K562 (cell line): Measurements from ENCODE around the gene CCNA1. TPM values are rescaled to one million over a fixed set of nuclear protein-coding genes. Genes with fewer than 3 reads are reported as not detected.

ENCODE experiments used
- ATAC-seq: fragments of 200-7000 bp; cut with Tn5 transposase; 3 replicates; pipeline ENCODE4 v1.9.1; 2020; ENCODE audit warnings: moderate library complexity
- BruUV-seq: library from RNA; stranded (reverse); fragments of 400-500 nt; replicated peaks from 2 replicates; lab custom pipeline; 2021; lab: Mats Ljungman, UMichigan
- CTCF ChIA-PET: fragments of 300-600 bp; formaldehyde crosslinking; extraction: SDS; loops from one replicate; lab custom pipeline; 2021; ENCODE audit warnings: low intra/inter-chr PET ratio; lab: Yijun Ruan, JAX
- POLR2A ChIA-PET: fragments of 300-600, 350-650 bp; sonication (Branson Sonifier 250); formaldehyde crosslinking; extraction: SDS; loops from one replicate; lab custom pipeline; 2021; ENCODE audit warnings: antibody characterized with exemption, inconsistent platforms; lab: Yijun Ruan, JAX
- DNase-seq, 4 experiments: peaks; one replicate each; pipeline versions ENCODE4 v3.0.0 to v3.0.0-alpha.2; 2011 to 2018; ENCODE audit warnings: low spot score in 3 of 4, mixed read lengths in 3 of 4; ENCODE audit errors: extremely low read depth in 1 of 4
- FAIRE-seq: peaks from 2 replicates; lab custom pipeline; 2011; peaks lifted over from hg19 to GRCh38; lab: Jason Lieb, UNC
- H2AFZ ChIP-seq: 2 replicates; pipeline ENCODE4 v1.6.0; 2011; ENCODE audit warnings: low read depth, low read length, control low read depth, inconsistent platforms
- H3K27ac ChIP-seq: fragments of 200-600 bp; 3 replicates; pipeline ENCODE4 v1.8.0; 2011; ENCODE audit warnings: low read depth, mild to moderate bottlenecking, control low read depth, inconsistent platforms, low read length, moderate library complexity, mixed read lengths; ENCODE audit errors: extremely low read depth
- H3K27me3 ChIP-seq, 2 experiments: fragments of 300-600 bp in 1 of 2; 2 replicates in 1 of 2; 3 replicates in 1 of 2; pipeline versions ENCODE4 v1.6.0 to v1.8.0; 2011; ENCODE audit warnings: inconsistent platforms in 2 of 2, low read length in 2 of 2, mild to moderate bottlenecking in 1 of 2, mixed read lengths in 1 of 2, moderate library complexity in 1 of 2; ENCODE audit not compliant: control insufficient read depth in 2 of 2, insufficient read depth in 2 of 2
- H3K36me3 ChIP-seq: fragments of 300-600 bp; 3 replicates; pipeline ENCODE4 v1.8.0; 2011; ENCODE audit warnings: mild to moderate bottlenecking, low read length, inconsistent platforms; ENCODE audit not compliant: control insufficient read depth, insufficient read depth
- H3K4me1 ChIP-seq, 2 experiments: fragments of 200-600 bp in 1 of 2; replicated peaks in 1 of 2; 2 replicates in 1 of 2; 3 replicates in 1 of 2; pipeline versions ENCODE4 v1.5.1 to v1.8.0; 2011; ENCODE audit warnings: inconsistent platforms in 2 of 2, low read length in 2 of 2, mild to moderate bottlenecking in 1 of 2, mixed read lengths in 1 of 2, moderate library complexity in 1 of 2; ENCODE audit not compliant: control insufficient read depth in 2 of 2, insufficient read depth in 2 of 2
- H3K4me2 ChIP-seq: 2 replicates; pipeline ENCODE4 v1.6.1; 2011; ENCODE audit warnings: low read length, control low read depth, inconsistent platforms, mixed read lengths; ENCODE audit not compliant: insufficient read depth
- H3K4me3 ChIP-seq: fragments of 200-600 bp; sonication (generic), shearing (Covaris generic); 2 replicates; pipeline ENCODE4 v1.5.1; 2016; ENCODE audit warnings: control low read depth, inconsistent platforms
- H3K79me2 ChIP-seq: fragments of 200-600 bp; 3 replicates; pipeline ENCODE4 v1.8.0; 2011; ENCODE audit warnings: low read length, inconsistent platforms; ENCODE audit not compliant: control insufficient read depth, insufficient read depth
- H3K9ac ChIP-seq, 2 experiments: 2 replicates each; pipeline versions ENCODE4 v1.6.0 to v1.6.1; 2011; ENCODE audit warnings: low read depth in 2 of 2, low read length in 2 of 2, control low read depth in 1 of 2, inconsistent platforms in 1 of 2, mild to moderate bottlenecking in 1 of 2, mixed read lengths in 1 of 2; ENCODE audit not compliant: insufficient read depth in 1 of 2
- H3K9me1 ChIP-seq: one replicate; pipeline ENCODE4 v1.6.0; 2011; ENCODE audit warnings: inconsistent platforms, mild to moderate bottlenecking, low read length, moderate library complexity; ENCODE audit not compliant: control insufficient read depth, insufficient read depth
- H3K9me3 ChIP-seq: replicated peaks from 2 replicates; pipeline ENCODE4 v1.5.1; 2011; ENCODE audit warnings: low read depth, low read length, inconsistent platforms; ENCODE audit not compliant: control insufficient read depth, insufficient read depth
- H4K20me1 ChIP-seq: replicated peaks from 2 replicates; pipeline ENCODE4 v1.6.1; 2011; ENCODE audit warnings: low read length, inconsistent platforms, mixed read lengths; ENCODE audit not compliant: control insufficient read depth, insufficient read depth
- CAMTA2 ChIP-seq: fragments of 250-450 bp; sonication (Bioruptor Pico); conservative IDR thresholded peaks from 2 replicates; pipeline ENCODE4 v1.5.1; 2022
- EHMT2 ChIP-seq: fragments of 450-650 bp; IDR thresholded peaks from 2 replicates; pipeline ENCODE4 v1.6.1; 2018; ENCODE audit warnings: antibody characterized with exemption
- HNRNPH1 ChIP-seq: fragments of 200-400 bp; formaldehyde crosslinking; optimal IDR thresholded peaks from 2 replicates; pipeline ENCODE3; 2017; ENCODE audit warnings: low read depth, mild to moderate bottlenecking, low read length, moderate library complexity
- KLF13 ChIP-seq: fragments of 450-650 bp; IDR thresholded peaks from 2 replicates; pipeline ENCODE4 v1.6.1; 2016; ENCODE audit warnings: missing genetic modification characterization, low read depth, mild to moderate bottlenecking, missing compliant biosample characterization, moderate library complexity, borderline replicate concordance
- LARP7 ChIP-seq: fragments of 450-650 bp; IDR thresholded peaks from 2 replicates; pipeline ENCODE4 v1.6.1; 2016
- MTF1 ChIP-seq: fragments of 250-450 bp; sonication (Bioruptor Pico); IDR thresholded peaks from 2 replicates; pipeline ENCODE4 v1.9.0; 2021; ENCODE audit warnings: moderate library complexity, mild to moderate bottlenecking, inconsistent platforms, borderline replicate concordance
- NCOA6 ChIP-seq: fragments of 450-650 bp; IDR thresholded peaks from 2 replicates; pipeline ENCODE4 v1.6.1; 2017; ENCODE audit warnings: mild to moderate bottlenecking
- PCBP1 ChIP-seq: fragments of 200-400 bp; formaldehyde crosslinking; IDR thresholded peaks from 2 replicates; pipeline ENCODE4 v1.6.1; 2018; ENCODE audit warnings: mild to moderate bottlenecking, low read depth, low read length; ENCODE audit not compliant: poor library complexity, severe bottlenecking
- PHF21A ChIP-seq: fragments of 450-650 bp; IDR thresholded peaks from 2 replicates; pipeline ENCODE4 v1.6.1; 2017; ENCODE audit warnings: low read depth, borderline replicate concordance
- PHF8 ChIP-seq: fragments of 200-600 bp; sonication (generic); IDR thresholded peaks from 2 replicates; pipeline ENCODE4 v1.6.1; 2012; ENCODE audit warnings: mixed run types, mild to moderate bottlenecking, inconsistent platforms, low read length, moderate library complexity, borderline replicate concordance
- RAD21 ChIP-seq, 2 experiments: fragments of 250-450 bp in 1 of 2; fragments of 450-650 bp in 1 of 2; sonication (Bioruptor Pico) in 1 of 2; formaldehyde crosslinking in 1 of 2; IDR thresholded peaks in 1 of 2; conservative IDR thresholded peaks in 1 of 2; 2 replicates each; pipeline versions ENCODE4 v1.4.0 to v1.8.0; 2020 to 2022; ENCODE audit warnings: mild to moderate bottlenecking in 2 of 2, moderate library complexity in 1 of 2
- RFX1 ChIP-seq: fragments of 450-650 bp; IDR thresholded peaks from 2 replicates; pipeline ENCODE4 v1.6.1; 2016; ENCODE audit warnings: mild to moderate bottlenecking, moderate library complexity
- ZNF133 ChIP-seq: fragments of 250-450 bp; sonication (Bioruptor Pico); IDR thresholded peaks from 2 replicates; pipeline ENCODE4 v1.4.0; 2020; ENCODE audit warnings: mild to moderate bottlenecking
- ZNF324 ChIP-seq: fragments of 250-450 bp; sonication (Bioruptor Pico); IDR thresholded peaks from 2 replicates; pipeline ENCODE4 v1.4.0; 2020; ENCODE audit warnings: mild to moderate bottlenecking
- ZNF561 ChIP-seq: fragments of 450-650 bp; formaldehyde crosslinking; conservative IDR thresholded peaks from 2 replicates; pipeline ENCODE4 v1.4.0; 2020; ENCODE audit warnings: mild to moderate bottlenecking, moderate library complexity
- ZNF699 ChIP-seq: fragments of 250-450 bp; sonication (Bioruptor Pico); IDR thresholded peaks from 2 replicates; pipeline ENCODE4 v1.8.0; 2021; ENCODE audit warnings: mild to moderate bottlenecking, moderate library complexity; ENCODE audit not compliant: insufficient replicate concordance
- WGBS: fragments of 100-300 bp; shearing (Covaris generic); methylation state at CpG from one replicate; pipeline ENCODE4 v1.1.6; 2016; ENCODE audit warnings: low coverage, mixed read lengths; ENCODE audit not compliant: insufficient coverage; ENCODE audit errors: missing lambda C conversion rate; 5-methylcytosine and 5-hydroxymethylcytosine counted together
- in situ Hi-C: fragments of 300-500 bp; cut with MboI; formaldehyde crosslinking; loops from 4 replicates; pipeline ENCODE4 v1.15.0; 2018; ENCODE audit warnings: inconsistent platforms, mixed read lengths
- intact Hi-C: fragments of 100-400 bp; cut with micrococcal nuclease; formaldehyde crosslinking; loops from 2 replicates; pipeline ENCODE4 v1.14.2; 2022
- polyA plus RNA-seq, 8 experiments: library from polyadenylated mRNA; depleted of rRNA in 4 of 8; stranded (reverse) in 5 of 8; unstranded in 3 of 8; fragments of >200 nt; fragmentation: Nextera tagmentation in 2 of 8; fragmentation: Illumina TruSeq in 1 of 8; extraction: Ambion mirVana in 2 of 8; extraction: Trizol in 1 of 8; gene quantifications; 2 replicates each; pipeline versions ENCODE4 v1.2.1 to v1.2.3, GENCODE V29; 2011 to 2014; ENCODE audit warnings: inconsistent platforms in 1 of 8, missing spikeins in 1 of 8
- total RNA-seq, 7 experiments: library from RNA; depleted of rRNA in 6 of 7; stranded (reverse); fragments of >200 nt in 6 of 7; fragmentation: Illumina TruSeq in 2 of 7; extraction: Trizol in 2 of 7; gene quantifications; 2 replicates each; pipeline versions ENCODE4 v1.2.1 to v1.2.3, GENCODE V29; 2011 to 2021; ENCODE audit warnings: low replicate concordance in 1 of 7
- TF ChIP-seq, protein P1 (sequence below): IDR thresholded peaks from 3 replicates; pipeline ENCODE4 v1.6.1; 2011; ENCODE audit warnings: borderline replicate concordance, mild to moderate bottlenecking, moderate library complexity; ENCODE audit not compliant: insufficient read length; ENCODE audit errors: extremely low read depth
- TF ChIP-seq, protein P2 (sequence below): fragments of 450-650 bp; formaldehyde crosslinking; IDR thresholded peaks from 2 replicates; pipeline ENCODE4 v1.4.0; 2020; ENCODE audit warnings: mild to moderate bottlenecking, moderate library complexity
- TF ChIP-seq, protein P3 (sequence below): sonication (generic); formaldehyde crosslinking; IDR thresholded peaks from 2 replicates; pipeline ENCODE4 v1.8.1; 2023; ENCODE audit warnings: mild to moderate bottlenecking, missing genetic modification reagents, moderate library complexity

The CCNA1 gene
- total and polyA plus RNA-seq, 9 of the 15 experiments (the other 6 are each of a cell fraction or from before 2014, with no cell fraction given) = 0.08 TPM; not detected in 8

DNA sequence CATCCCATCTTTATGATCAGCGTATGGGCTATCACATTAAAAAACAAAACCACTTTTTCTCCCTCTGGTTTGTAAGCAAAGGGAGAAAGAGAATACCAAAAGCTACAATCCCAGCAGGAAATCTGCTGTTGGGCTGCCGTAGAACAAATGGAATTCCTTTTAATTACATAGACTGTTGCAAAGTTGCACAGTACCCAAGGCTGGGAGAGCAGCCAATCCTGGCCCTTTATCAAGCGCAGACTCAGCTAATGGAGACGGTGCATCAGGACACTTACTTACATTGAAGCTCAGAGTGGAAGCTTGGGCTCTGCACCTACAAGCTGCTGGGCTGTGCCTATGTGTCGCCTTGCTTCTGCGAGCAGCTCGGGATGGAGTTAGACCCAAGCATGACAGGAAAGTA is 15.2 kb downstream of the CCNA1 start:
- 4% methylated on average over 6 of the region's 7 CpGs for WGBS
- Histone ChIP-seq H3K36me3 (no peaks in the 10 kb centered on the region), H3K9ac (no peak overlapping the region), H4K20me1 (no peaks in the 10 kb centered on the region), H3K9me1 (no peaks in the 10 kb centered on the region), H3K4me2 (no peak overlapping the region), H3K27ac (no peak overlapping the region), H3K79me2 (no peaks in the 10 kb centered on the region), H3K27me3 (no peaks in the 10 kb centered on the region), H3K4me3 (no peak overlapping the region), H2AFZ (no peak overlapping the region), H3K9me3 (no peaks in the 10 kb centered on the region), H3K4me1 (no peaks in the 10 kb centered on the region)
- DNase-seq (no peak), FAIRE-seq (no peak), ATAC-seq (no peak)
- BruUV-seq = no TSS peak
- CTCF ChIA-PET = no interaction called here
- POLR2A ChIA-PET = no interaction called here
- in situ Hi-C loops (no loop called here), intact Hi-C loops (no loop called here)
- TF ChIP-seq RFX1 (no peak), KLF13 (tag) (no peak), ZNF133 (no peak), PCBP1 (no peak), ZNF561 (CRISPR knock-in tag) (no peak), RAD21 (CRISPR knock-in tag; conservative IDR thresholded peaks at IDR 0.05 in 1 of 2, IDR thresholded peaks at IDR 0.05 in 1 of 2) (no peak), HNRNPH1 (no peak), ZNF699 (no peak), CAMTA2 (CRISPR knock-in tag) (no peak), NCOA6 (no peak), PHF8 (no peak), PHF21A (no peak), MTF1 (no peak), EHMT2 (no peak), LARP7 (no peak), ZNF324 (no peak)
- TF ChIP-seq, protein P1, sequence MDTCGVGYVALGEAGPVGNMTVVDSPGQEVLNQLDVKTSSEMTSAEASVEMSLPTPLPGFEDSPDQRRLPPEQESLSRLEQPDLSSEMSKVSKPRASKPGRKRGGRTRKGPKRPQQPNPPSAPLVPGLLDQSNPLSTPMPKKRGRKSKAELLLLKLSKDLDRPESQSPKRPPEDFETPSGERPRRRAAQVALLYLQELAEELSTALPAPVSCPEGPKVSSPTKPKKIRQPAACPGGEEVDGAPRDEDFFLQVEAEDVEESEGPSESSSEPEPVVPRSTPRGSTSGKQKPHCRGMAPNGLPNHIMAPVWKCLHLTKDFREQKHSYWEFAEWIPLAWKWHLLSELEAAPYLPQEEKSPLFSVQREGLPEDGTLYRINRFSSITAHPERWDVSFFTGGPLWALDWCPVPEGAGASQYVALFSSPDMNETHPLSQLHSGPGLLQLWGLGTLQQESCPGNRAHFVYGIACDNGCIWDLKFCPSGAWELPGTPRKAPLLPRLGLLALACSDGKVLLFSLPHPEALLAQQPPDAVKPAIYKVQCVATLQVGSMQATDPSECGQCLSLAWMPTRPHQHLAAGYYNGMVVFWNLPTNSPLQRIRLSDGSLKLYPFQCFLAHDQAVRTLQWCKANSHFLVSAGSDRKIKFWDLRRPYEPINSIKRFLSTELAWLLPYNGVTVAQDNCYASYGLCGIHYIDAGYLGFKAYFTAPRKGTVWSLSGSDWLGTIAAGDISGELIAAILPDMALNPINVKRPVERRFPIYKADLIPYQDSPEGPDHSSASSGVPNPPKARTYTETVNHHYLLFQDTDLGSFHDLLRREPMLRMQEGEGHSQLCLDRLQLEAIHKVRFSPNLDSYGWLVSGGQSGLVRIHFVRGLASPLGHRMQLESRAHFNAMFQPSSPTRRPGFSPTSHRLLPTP = no peak
- TF ChIP-seq, protein P2, sequence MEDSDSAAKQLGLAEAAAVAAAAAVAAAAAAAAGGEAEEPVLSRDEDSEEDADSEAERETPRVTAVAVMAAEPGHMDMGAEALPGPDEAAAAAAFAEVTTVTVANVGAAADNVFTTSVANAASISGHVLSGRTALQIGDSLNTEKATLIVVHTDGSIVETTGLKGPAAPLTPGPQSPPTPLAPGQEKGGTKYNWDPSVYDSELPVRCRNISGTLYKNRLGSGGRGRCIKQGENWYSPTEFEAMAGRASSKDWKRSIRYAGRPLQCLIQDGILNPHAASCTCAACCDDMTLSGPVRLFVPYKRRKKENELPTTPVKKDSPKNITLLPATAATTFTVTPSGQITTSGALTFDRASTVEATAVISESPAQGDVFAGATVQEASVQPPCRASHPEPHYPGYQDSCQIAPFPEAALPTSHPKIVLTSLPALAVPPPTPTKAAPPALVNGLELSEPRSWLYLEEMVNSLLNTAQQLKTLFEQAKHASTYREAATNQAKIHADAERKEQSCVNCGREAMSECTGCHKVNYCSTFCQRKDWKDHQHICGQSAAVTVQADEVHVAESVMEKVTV = no peak
- TF ChIP-seq, protein P3, sequence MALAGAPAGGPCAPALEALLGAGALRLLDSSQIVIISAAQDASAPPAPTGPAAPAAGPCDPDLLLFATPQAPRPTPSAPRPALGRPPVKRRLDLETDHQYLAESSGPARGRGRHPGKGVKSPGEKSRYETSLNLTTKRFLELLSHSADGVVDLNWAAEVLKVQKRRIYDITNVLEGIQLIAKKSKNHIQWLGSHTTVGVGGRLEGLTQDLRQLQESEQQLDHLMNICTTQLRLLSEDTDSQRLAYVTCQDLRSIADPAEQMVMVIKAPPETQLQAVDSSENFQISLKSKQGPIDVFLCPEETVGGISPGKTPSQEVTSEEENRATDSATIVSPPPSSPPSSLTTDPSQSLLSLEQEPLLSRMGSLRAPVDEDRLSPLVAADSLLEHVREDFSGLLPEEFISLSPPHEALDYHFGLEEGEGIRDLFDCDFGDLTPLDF (CRISPR knock-in tag) = no peak
